ENCODE data around the gene SYNRG.
"Not testable (repeated sequence)": the region's sequence is repeated elsewhere in the genome, so short reads cannot be mapped to it uniquely, and the experiment has no call there.

SYNRG gene

DNA sequence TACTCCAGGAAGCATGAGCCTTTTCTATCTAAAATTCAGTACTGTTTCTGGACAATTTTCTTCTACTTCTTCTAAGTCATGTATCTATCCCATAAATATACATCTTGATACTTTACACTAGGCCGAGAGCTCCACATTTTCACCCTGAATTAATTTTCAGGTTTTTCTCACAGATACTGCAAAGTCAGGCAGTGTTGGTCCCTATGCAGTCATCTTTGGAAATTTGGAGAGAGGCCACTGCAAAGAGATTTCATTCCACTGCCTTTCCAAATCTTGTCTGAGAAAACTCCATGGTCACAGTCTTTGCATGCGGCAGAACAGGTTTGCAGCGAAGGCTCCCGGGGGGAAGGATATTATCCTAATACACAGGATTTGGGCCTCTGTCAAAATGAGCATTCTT, 91.3 kb downstream of the SYNRG start:
- DNase-seq (ENCODE audit: low read depth): no peak
- TF ChIP-seq, protein P1, sequence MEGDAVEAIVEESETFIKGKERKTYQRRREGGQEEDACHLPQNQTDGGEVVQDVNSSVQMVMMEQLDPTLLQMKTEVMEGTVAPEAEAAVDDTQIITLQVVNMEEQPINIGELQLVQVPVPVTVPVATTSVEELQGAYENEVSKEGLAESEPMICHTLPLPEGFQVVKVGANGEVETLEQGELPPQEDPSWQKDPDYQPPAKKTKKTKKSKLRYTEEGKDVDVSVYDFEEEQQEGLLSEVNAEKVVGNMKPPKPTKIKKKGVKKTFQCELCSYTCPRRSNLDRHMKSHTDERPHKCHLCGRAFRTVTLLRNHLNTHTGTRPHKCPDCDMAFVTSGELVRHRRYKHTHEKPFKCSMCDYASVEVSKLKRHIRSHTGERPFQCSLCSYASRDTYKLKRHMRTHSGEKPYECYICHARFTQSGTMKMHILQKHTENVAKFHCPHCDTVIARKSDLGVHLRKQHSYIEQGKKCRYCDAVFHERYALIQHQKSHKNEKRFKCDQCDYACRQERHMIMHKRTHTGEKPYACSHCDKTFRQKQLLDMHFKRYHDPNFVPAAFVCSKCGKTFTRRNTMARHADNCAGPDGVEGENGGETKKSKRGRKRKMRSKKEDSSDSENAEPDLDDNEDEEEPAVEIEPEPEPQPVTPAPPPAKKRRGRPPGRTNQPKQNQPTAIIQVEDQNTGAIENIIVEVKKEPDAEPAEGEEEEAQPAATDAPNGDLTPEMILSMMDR (conservative IDR thresholded peaks at IDR 0.05; ENCODE audit: low read length): no peak
- H3K4me3 ChIP-seq (ENCODE audit: low read length): no peak overlapping the region

DNA sequence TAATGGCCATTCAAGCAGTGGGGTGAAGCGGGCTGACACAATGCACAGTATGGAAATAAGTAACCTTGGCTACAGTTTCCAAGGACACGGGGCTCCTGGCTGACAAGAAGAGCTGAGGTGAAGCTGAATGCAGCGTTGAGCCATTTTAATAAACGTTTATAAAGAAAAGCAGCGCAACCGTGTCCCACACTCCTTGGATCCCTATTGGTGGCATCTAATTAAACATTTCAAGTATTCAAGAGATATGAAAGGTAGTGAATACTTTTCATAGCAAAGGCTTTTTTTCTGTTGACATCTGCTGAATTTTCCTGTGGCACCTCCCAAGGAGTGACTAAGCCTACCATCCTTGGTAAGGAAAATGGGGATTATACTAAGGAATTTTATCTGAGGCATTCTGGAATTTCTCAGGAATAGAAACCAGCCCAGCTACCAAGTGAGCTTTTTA, 93.1 kb downstream of the SYNRG start:
- H3K4me3 ChIP-seq (ENCODE audit: low read length): no peak overlapping the region
- TF ChIP-seq, protein P1 (conservative IDR thresholded peaks at IDR 0.05; ENCODE audit: low read length): no peak
- peak; percentile 51 for DNase-seq (ENCODE audit: low read depth)

DNA sequence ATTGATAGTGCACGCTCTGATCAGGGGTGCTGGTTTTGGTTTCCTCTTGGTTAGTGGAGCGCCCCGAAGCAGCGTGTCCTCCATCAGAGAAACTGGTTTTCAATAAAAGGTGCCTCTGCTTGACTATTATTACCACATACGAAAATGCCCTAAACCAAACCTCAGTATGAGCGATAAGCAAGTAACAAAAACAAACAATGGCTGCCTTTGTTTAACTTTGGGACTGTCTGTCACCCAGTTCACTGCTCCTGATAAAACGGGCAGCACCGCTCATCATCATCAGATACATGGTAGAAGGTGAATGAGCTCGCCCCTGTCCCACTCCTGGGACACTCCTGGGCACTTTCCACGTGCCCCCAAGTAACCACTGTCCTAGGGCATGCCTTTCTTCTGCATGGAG, 95.5 kb downstream of the SYNRG start:
- TF ChIP-seq, protein P1 (conservative IDR thresholded peaks at IDR 0.05; ENCODE audit: low read length): no peak
- no peak overlapping the region for H3K4me3 ChIP-seq (ENCODE audit: low read length)
- no peak for DNase-seq (ENCODE audit: low read depth)

DNA sequence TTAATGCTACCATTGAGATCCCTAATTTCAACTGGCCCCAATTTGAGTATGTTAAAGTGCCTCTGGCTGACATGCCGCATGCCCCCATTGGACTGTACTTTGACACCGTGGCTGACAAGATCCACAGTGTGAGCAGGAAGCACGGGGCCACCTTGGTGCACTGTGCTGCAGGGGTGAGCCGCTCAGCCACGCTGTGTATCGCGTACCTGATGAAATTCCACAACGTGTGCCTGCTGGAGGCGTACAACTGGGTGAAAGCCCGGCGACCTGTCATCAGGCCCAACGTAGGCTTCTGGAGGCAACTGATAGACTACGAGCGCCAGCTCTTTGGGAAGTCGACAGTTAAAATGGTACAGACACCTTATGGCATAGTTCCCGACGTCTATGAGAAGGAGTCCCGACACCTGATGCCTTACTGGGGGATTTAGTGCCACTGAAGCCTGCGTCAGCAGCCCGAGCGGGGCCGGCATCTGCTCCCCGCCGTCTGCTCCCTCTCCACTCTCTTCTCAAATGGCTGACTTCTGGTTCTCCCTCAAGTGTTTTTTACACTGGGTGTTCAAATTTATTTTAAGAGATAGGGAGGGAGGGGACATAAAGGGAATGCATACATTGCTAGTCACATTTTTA, 96.7 kb downstream of the SYNRG start:
- no peak for DNase-seq (ENCODE audit: low read depth)
- no peak overlapping the region for H3K4me3 ChIP-seq (ENCODE audit: low read length)

DNA sequence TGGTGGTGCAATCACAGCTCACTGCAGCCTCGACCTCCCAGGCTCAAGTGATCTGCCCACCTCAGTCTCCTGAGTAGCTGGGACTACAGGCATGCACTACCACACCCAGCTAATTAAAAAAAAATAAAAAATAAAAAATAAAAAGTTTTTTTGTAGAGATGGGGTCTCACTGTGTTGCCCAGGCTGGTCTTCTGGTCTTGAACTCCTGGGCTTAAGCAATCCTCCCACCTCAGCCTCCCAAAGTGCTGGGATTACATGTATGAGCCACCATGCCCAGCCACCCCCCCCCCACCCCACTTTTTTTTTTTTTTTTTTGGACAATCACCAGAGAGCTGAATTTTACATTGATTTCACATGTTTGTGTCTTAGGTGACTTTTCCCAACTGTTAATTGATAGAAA, 97.6 kb downstream of the SYNRG start:
- not testable (repeated sequence) for H3K4me3 ChIP-seq (ENCODE audit: low read length); DNase-seq (ENCODE audit: low read depth)

More for the DNA sequence above, 96.7 kb downstream of the SYNRG start:
- TF ChIP-seq, protein P1 (conservative IDR thresholded peaks at IDR 0.05; ENCODE audit: low read length): no peak

DNA sequence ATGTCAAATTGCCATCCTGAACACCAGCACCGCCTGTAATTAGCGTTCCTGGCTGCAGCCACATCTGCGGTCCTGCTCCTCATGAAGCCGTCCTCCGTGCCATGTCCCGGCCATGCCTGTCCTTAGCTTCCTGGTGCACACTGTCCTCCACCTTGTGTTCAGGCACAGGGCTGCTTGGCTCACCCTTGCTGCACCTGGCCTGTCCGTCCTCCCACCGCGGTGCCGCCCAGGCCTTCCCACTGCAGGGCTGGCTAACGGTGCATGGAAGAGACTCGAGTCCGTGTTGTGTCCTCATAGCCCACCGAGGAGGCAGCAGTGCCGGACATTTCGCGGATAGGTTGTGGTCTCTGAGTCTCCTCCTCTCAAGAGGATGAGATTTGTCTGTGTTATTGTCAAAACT, 99.2 kb downstream of the SYNRG start:
- H3K4me3 ChIP-seq (ENCODE audit: low read length): no peak overlapping the region
- TF ChIP-seq, protein P1 (conservative IDR thresholded peaks at IDR 0.05; ENCODE audit: low read length): no peak
- DNase-seq (ENCODE audit: low read depth): no peak

DNA sequence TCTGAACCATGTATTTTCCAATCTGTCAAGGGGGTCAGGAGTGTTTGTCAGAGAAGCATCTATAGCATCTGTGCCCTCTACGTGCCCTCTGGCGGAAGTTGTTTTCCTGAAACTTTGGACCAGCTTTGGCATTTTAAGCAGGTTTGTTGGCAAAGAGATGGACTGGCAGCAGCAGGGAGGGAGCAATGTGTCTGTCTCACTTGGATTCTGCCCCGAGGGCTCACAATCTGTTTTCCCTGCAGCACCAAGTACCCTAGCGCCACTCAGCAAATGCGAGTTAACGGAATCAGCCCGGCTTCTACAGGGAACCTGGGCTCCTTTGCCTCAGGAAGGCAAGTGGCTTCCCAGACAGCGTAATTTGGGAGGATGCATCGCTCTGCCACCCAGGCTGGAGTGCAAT, 102.1 kb downstream of the SYNRG start:
- H3K4me3 ChIP-seq (ENCODE audit: low read length): no peak overlapping the region
- TF ChIP-seq, protein P1 (conservative IDR thresholded peaks at IDR 0.05; ENCODE audit: low read length): no peak
- DNase-seq (ENCODE audit: low read depth): no peak

All from AG10803 (cell line).